Esophagus squamous epithelium (tissue), 5 donors: Measurements from ENCODE around the gene DYNC1LI2. TPM values are rescaled to one million over a fixed set of nuclear protein-coding genes. Genes with fewer than 3 reads are reported as not detected.

ENCODE experiments used
- DNase-seq: peaks from one replicate; lab custom pipeline; 2025; lab: John Stamatoyannopoulos, UW
- H3K27ac ChIP-seq, 4 donors: fragments of 200-600 bp; sonication (generic); one replicate each; pipeline ENCODE4 v1.5.1; 2016 to 2019; ENCODE audit warnings: mild to moderate bottlenecking in 1 of 4
- H3K27me3 ChIP-seq, 4 donors: fragments of 200-600 bp; sonication (generic); 1 replicate in 3 of 4; 2 replicates in 1 of 4; pipeline versions ENCODE4 v1.5.1 to v1.6.0; 2017 to 2021; ENCODE audit warnings: antibody characterized with exemption in 1 of 4
- H3K36me3 ChIP-seq, 3 donors: fragments of 200-600 bp; sonication (generic); one replicate each; pipeline ENCODE4 v1.5.1; 2016 to 2019
- H3K4me1 ChIP-seq, 3 donors: fragments of 200-600 bp; sonication (generic); one replicate each; pipeline ENCODE4 v1.5.1; 2017 to 2019
- H3K4me3 ChIP-seq, 4 donors: fragments of 200-600 bp; sonication (generic); 1 replicate in 3 of 4; 2 replicates in 1 of 4; pipeline ENCODE4 v1.5.1; 2016 to 2019; ENCODE audit warnings: mild to moderate bottlenecking in 2 of 4, moderate library complexity in 1 of 4
- H3K9me3 ChIP-seq, 3 donors: fragments of 200-600 bp; sonication (generic); one replicate each; pipeline ENCODE4 v1.5.1; 2016 to 2019
- POLR2A ChIP-seq, 4 donors: fragments of 450-650 bp; IDR thresholded peaks; one replicate each; pipeline ENCODE4 v1.6.1; 2017; ENCODE audit warnings: antibody characterized with exemption in 4 of 4, mild to moderate bottlenecking in 4 of 4, moderate library complexity in 3 of 4
- WGBS, 2 donors: methylation state at CpG; one replicate each; pipeline ENCODE4 v1.1.5; 2018; 5-methylcytosine and 5-hydroxymethylcytosine counted together
- intact Hi-C: fragments of 100-400 bp; cut with DNase I; formaldehyde crosslinking; loops from one replicate; pipeline ENCODE4 v1.15.0; 2022
- total RNA-seq, 4 donors: library from RNA; depleted of rRNA; stranded (reverse); fragments of >200 nt; gene quantifications; one replicate each; pipeline ENCODE4 v1.1.0, GENCODE V29; 2016
- TF ChIP-seq, protein P1 (sequence below), 6 experiments: fragments of 450-650 bp in 4 of 6; fragments of 200-600 bp in 2 of 6; sonication (generic) in 2 of 6; IDR thresholded peaks; one replicate each; pipeline ENCODE4 v1.5.1; 2016 to 2019; ENCODE audit warnings: antibody characterized with exemption in 6 of 6, mild to moderate bottlenecking in 4 of 6, moderate library complexity in 4 of 6
- donor health status: DM: yes; HTN: yes; CAD: no.

Gene DYNC1LI2
- total RNA-seq, 4 donors from 2014 or later: 66.4 to 140 (median 86.2) TPM

DNA sequence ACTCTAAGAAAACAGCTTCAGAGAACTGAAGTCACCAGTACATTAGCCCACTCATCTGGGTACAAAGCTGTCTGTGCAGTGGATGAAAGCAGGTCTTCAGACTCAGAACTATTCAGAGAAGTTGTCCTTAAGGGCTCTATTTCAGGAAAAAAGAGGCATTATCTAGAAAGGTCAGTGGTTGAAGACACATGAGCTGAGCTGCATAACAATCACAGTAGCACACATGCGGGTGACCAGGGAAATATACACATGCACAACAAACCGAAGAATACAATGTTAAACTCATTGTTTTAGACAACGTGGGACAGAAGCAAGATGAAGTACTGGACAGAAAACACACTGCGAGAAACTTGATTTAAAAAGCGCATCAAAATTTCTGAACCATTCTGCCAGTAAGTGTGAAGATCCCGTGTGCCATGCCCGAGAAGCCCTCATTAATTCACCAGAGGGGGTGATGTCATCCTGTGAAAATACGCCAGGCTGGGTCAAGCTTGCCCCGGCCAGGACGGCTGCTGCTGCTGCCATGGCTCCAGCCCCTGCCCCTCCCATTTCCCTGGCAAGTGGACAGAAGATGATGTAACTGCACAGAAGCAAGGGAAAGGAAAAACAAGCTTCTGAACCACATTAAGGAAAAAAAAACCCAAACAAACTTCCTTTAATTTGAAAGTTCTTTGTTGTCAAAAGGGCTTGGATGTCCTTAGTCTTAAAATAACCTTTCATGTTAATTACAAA lies 10.1 kb downstream of the DYNC1LI2 start:
- Histone ChIP-seq H3K4me3 (peak overlapping the region in 1 of 4 donors; percentile 14), H3K4me1 (peaks cover 20 to 58% (median 36%) of the 10 kb centered on the region in 3 donors)
- 14 to 26% methylated on average over 10 of the region's 10 CpGs for WGBS, 2 donors

DNA sequence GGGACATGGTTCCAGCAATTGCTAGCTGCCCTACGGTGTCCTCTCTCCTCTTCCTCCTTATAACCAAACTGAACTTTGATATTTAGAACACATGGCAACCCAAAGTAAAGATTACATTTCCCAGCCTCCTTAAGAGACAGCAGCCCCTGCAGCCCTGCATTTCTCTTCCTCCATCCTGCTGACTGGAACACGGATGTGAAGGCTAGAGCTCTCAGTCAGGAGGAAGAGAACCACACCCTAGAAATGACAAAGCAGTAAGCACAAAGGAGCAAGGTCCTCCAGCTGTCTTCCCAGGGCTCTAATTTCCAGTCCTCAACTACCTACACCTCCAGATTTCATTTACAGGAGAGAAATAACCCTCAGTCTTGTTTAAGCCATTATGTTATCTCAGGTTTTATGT lies 10.9 kb downstream of the DYNC1LI2 start:
- no peaks in the 10 kb centered on the region for H3K27me3 ChIP-seq
- no peak for DNase-seq
- no peaks in the 10 kb centered on the region for H3K9me3 ChIP-seq
- no peak overlapping the region for H3K4me3 ChIP-seq
- peaks cover 20 to 55% (median 36%) of the 10 kb centered on the region in 3 donors for H3K4me1 ChIP-seq
- intact Hi-C loops: no loop called here
- H3K27ac ChIP-seq: peak overlapping the region; percentile 61 to 87 (median 86)
- TF ChIP-seq POLR2A (IDR thresholded peaks at IDR 0.05): no peak
- TF ChIP-seq, protein P1, sequence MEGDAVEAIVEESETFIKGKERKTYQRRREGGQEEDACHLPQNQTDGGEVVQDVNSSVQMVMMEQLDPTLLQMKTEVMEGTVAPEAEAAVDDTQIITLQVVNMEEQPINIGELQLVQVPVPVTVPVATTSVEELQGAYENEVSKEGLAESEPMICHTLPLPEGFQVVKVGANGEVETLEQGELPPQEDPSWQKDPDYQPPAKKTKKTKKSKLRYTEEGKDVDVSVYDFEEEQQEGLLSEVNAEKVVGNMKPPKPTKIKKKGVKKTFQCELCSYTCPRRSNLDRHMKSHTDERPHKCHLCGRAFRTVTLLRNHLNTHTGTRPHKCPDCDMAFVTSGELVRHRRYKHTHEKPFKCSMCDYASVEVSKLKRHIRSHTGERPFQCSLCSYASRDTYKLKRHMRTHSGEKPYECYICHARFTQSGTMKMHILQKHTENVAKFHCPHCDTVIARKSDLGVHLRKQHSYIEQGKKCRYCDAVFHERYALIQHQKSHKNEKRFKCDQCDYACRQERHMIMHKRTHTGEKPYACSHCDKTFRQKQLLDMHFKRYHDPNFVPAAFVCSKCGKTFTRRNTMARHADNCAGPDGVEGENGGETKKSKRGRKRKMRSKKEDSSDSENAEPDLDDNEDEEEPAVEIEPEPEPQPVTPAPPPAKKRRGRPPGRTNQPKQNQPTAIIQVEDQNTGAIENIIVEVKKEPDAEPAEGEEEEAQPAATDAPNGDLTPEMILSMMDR (IDR thresholded peaks at IDR 0.05): no peak
- peaks cover 10 to 89% (median 10%) of the 10 kb centered on the region in 3 donors for H3K36me3 ChIP-seq
- WGBS, 2 donors: 28 to 47% methylated on average over 2 of the region's 2 CpGs

More for the DNA sequence above, 10.1 kb downstream of the DYNC1LI2 start:
- intact Hi-C loops: no loop called here
- no peak for DNase-seq
- Histone ChIP-seq H3K9me3 (no peaks in the 10 kb centered on the region), H3K27ac (peak overlapping the region; percentile 61 to 87 (median 86)), H3K36me3 (peaks cover 10 to 89% (median 10%) of the 10 kb centered on the region in 3 donors), H3K27me3 (no peaks in the 10 kb centered on the region)
- no peak for TF ChIP-seq POLR2A (IDR thresholded peaks at IDR 0.05)
- TF ChIP-seq, protein P1 (IDR thresholded peaks at IDR 0.05): no peak

DNA sequence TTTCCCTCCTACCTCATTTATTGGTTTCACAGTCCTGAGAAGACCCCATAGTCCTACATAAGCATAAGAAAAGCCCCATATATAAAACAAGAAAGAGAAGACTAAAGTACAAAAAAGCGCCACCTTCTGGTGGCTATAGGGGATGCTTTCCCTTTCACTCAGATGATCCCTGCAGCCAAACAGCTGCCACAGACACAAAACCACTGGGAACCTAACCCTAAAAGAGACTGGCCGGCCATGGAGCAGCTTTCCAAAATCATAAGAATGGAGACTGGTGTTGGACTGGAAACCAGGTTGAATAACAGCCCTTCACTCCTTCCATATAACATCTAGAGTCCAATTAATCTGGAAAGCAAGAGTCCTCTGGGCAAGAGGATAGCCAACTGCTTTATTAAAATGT lies 11.4 kb downstream of the DYNC1LI2 start:
- no peaks in the 10 kb centered on the region for H3K9me3 ChIP-seq
- WGBS, 2 donors: 29 to 43% methylated on average over 2 of the region's 2 CpGs
- intact Hi-C loops: no loop called here
- DNase-seq: no peak
- peak overlapping the region; percentile 61 to 87 (median 86) for H3K27ac ChIP-seq
- H3K4me1 ChIP-seq: peaks cover 20 to 55% (median 36%) of the 10 kb centered on the region in 3 donors
- H3K36me3 ChIP-seq: peaks cover 10 to 89% (median 11%) of the 10 kb centered on the region in 3 donors
- H3K4me3 ChIP-seq: no peak overlapping the region
- no peak for TF ChIP-seq POLR2A (IDR thresholded peaks at IDR 0.05)
- TF ChIP-seq, protein P1 (IDR thresholded peaks at IDR 0.05): peak in 5 of 6 experiments; percentile 24 to 70 (median 52)
- no peaks in the 10 kb centered on the region for H3K27me3 ChIP-seq

DNA sequence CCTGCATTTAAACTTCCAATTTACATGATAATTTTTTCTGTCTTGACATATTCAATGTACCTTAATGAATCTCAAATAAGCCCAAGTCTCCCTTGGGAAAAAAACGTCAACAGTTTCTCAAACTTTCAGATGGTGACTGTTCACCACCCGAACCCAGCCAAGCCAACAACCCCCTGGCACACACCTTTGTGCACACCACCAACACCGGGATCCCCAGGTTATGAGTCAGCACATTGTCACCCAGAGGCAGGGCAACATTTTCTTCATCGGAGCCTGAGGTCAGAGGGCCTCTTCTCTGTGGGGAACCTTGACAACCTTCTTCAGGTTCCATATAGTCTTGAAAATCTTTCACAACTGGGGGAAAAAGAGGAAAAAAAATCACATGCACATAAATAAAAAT lies 15.5 kb downstream of the DYNC1LI2 start:
- Histone ChIP-seq H3K27ac (no peak overlapping the region), H3K27me3 (no peaks in the 10 kb centered on the region), H3K4me1 (peaks cover 10 to 36% (median 18%) of the 10 kb centered on the region in 3 donors), H3K9me3 (no peaks in the 10 kb centered on the region), H3K4me3 (no peak overlapping the region), H3K36me3 (peaks cover 24 to 97% (median 42%) of the 10 kb centered on the region in 3 donors)
- intact Hi-C loops: loop anchor here (10.0 kb wide), 1 partner anchor 129 kb away; no protein-coding TSS in a partner anchor
- no peak for DNase-seq
- 32 to 35% methylated on average over 4 of the region's 4 CpGs for WGBS, 2 donors
- TF ChIP-seq, protein P1 (IDR thresholded peaks at IDR 0.05): no peak
- no peak for TF ChIP-seq POLR2A (IDR thresholded peaks at IDR 0.05)

DNA sequence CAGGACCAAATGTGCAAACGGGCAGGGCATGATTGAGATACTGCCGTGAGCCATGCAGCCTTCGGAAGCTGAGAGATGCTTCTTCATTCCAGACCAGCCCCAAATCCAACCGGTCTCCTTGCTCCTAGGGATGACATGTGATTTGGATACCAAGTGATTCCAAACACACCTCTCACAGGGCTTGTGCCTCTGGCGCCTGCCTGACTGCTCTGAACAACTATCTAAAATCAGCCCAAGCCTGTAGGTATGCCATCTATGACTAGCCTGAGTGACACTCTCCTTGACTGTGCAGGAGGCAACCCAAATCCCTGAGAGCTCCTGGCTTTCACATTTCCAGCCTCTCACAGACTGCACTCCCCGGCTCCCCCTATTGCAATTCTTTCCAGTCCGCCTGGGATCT lies 20.3 kb downstream of the DYNC1LI2 start:
- TF ChIP-seq, protein P1 (IDR thresholded peaks at IDR 0.05): no peak
- no peak for TF ChIP-seq POLR2A (IDR thresholded peaks at IDR 0.05)

More for the DNA sequence above, 20.3 kb downstream of the DYNC1LI2 start:
- WGBS, 2 donors: 82 to 97% methylated on average over 7 of the region's 7 CpGs
- no peaks in the 10 kb centered on the region for H3K27me3 ChIP-seq
- H3K27ac ChIP-seq: no peak overlapping the region
- DNase-seq: no peak
- H3K4me3 ChIP-seq: no peak overlapping the region
- no peaks in the 10 kb centered on the region for H3K9me3 ChIP-seq
- H3K36me3 ChIP-seq: peaks cover 22 to 94% (median 66%) of the 10 kb centered on the region in 3 donors
- peaks cover 0 to 14% (median 0%) of the 10 kb centered on the region in 3 donors for H3K4me1 ChIP-seq
- intact Hi-C loops: loop anchor here (10.0 kb wide), 1 partner anchor 134 kb away; no protein-coding TSS in a partner anchor
